Duodenal mucosa (tissue), 2 donors: ENCODE data around the gene CAMK1D.
A peak's percentile ranks its signal among the peaks of the same experiment; 100 is the strongest.

ENCODE experiments used
- H3K27ac ChIP-seq: one replicate; pipeline ENCODE4 v1.7.0; 2013; ENCODE audit warnings: low read depth, low read length
- H3K27me3 ChIP-seq, 2 donors: one replicate each; pipeline ENCODE4 v1.7.0; 2013; ENCODE audit warnings: low read length in 2 of 2, control low read depth in 1 of 2; ENCODE audit not compliant: insufficient read depth in 2 of 2, control insufficient read depth in 1 of 2
- H3K36me3 ChIP-seq, 2 donors: one replicate each; pipeline ENCODE4 v1.7.0; 2013; ENCODE audit warnings: low read length in 2 of 2, control low read depth in 1 of 2; ENCODE audit not compliant: insufficient read depth in 2 of 2, control insufficient read depth in 1 of 2
- H3K4me1 ChIP-seq, 2 donors: one replicate each; pipeline ENCODE4 v1.7.0; 2013; ENCODE audit warnings: low read length in 2 of 2, control low read depth in 1 of 2; ENCODE audit not compliant: insufficient read depth in 2 of 2, control insufficient read depth in 1 of 2
- H3K4me3 ChIP-seq, 2 donors: one replicate each; pipeline ENCODE4 v1.7.0; 2013; ENCODE audit warnings: low read length in 2 of 2, low read depth in 1 of 2
- H3K9ac ChIP-seq, 2 donors: one replicate each; pipeline ENCODE4 v1.7.0; 2013; ENCODE audit warnings: low read length in 2 of 2, low read depth in 1 of 2
- H3K9me3 ChIP-seq, 2 donors: one replicate each; pipeline ENCODE4 v1.7.0; 2013; ENCODE audit warnings: low read length in 2 of 2, control low read depth in 1 of 2; ENCODE audit not compliant: control insufficient read depth in 1 of 2

CAMK1D gene

DNA sequence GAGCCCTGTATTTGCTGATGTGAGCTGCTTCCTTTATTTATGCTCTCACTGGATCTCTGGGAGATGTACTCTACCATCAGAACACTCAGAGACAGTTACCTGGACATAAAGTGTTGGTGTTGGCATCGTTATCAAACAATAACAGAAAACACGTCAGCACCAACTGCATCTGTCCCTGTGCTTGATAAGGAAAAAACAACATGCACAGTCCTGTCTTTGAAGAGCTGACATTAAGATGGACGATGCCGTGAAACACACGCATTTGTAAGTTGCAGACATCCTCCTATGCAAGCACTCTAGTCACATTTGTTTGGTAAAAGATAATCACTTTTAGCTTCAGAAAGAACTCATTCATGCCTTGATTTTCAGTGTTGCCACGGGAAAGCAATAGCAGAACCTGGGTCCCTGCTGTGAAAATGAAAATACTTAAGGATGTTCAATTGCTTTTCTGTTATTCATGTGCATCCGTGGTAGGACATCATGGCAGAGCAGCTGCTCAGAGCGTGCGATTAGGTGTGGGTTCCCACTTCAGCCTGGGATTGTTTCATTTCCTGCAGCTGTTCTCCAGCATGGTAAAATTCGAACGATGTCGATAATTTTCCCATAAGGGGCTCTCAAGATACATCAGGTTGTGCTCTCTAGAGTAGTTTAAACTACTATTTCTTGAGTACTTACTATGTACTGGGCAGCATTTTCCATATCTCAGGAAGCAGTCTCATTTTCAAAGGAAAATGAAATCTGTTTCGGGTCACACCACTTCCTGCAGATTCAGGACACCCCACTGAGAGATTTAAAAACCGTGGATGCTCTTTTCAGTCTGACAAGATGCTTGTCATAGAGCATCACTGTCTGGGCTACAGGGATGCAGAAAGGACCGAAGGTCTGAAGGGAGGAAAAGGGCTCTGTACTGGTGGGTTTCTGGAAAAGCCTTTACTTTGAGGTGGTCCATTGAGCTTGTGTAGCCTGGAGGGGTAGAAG, 248.7 kb downstream of the CAMK1D start:
- no peak overlapping the region for H3K27ac ChIP-seq
- H3K9ac ChIP-seq: no peak overlapping the region
- H3K4me3 ChIP-seq: no peak overlapping the region
- no peaks in the 10 kb centered on the region for H3K9me3 ChIP-seq
- peaks cover 0 to 7% of the 10 kb centered on the region in 2 donors for H3K4me1 ChIP-seq
- H3K27me3 ChIP-seq: no peaks in the 10 kb centered on the region
- no peaks in the 10 kb centered on the region for H3K36me3 ChIP-seq

DNA sequence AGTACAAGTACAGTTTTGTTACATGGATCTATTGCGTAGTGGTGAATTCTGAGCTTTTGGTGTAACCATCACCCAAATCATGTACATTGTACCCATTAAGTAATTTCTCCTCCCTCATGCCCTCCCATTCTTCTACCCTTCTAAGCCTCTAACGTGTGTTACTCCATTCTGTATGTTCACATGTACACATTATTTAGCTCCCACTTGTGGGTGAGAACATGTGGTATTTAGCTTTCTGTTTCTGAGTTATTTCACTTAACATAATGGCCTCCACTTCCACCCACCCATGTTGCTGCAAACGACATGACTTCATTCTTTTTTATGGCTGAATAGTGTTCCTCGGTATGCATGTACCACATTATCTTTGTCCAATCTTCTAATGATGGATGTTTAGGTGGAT, 251.3 kb downstream of the CAMK1D start:
- Histone ChIP-seq H3K4me1 (peaks cover 22 to 23% of the 10 kb centered on the region in 2 donors), H3K36me3 (no peaks in the 10 kb centered on the region), H3K9ac (no peak overlapping the region)

DNA sequence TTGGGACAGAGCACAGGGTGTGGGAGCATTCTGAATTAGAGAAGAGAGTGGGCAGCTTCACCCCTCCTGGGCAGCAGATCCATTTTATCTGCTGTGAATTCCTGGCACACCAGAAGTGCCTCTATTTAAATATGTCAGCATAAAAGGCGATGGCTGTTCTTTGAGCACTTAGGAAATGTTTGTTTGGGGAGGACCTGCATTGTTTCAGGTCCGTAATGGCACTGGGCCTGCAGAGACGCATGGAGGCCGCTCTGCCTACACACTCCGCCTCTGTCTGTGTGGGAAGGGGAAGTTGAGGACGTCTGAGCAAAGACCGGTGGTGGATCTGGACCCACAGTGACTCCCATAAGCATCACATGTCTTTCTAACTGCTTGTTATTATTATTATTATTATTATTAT, 253.2 kb downstream of the CAMK1D start:
- Histone ChIP-seq H3K9me3 (no peaks in the 10 kb centered on the region), H3K9ac (no peak overlapping the region), H3K36me3 (no peaks in the 10 kb centered on the region), H3K27ac (no peak overlapping the region), H3K4me3 (no peak overlapping the region), H3K4me1 (peaks cover 32 to 33% of the 10 kb centered on the region in 2 donors), H3K27me3 (no peaks in the 10 kb centered on the region)

More for the DNA sequence above, 251.3 kb downstream of the CAMK1D start:
- Histone ChIP-seq H3K27ac (no peak overlapping the region), H3K27me3 (no peaks in the 10 kb centered on the region), H3K9me3 (no peaks in the 10 kb centered on the region), H3K4me3 (no peak overlapping the region)

DNA sequence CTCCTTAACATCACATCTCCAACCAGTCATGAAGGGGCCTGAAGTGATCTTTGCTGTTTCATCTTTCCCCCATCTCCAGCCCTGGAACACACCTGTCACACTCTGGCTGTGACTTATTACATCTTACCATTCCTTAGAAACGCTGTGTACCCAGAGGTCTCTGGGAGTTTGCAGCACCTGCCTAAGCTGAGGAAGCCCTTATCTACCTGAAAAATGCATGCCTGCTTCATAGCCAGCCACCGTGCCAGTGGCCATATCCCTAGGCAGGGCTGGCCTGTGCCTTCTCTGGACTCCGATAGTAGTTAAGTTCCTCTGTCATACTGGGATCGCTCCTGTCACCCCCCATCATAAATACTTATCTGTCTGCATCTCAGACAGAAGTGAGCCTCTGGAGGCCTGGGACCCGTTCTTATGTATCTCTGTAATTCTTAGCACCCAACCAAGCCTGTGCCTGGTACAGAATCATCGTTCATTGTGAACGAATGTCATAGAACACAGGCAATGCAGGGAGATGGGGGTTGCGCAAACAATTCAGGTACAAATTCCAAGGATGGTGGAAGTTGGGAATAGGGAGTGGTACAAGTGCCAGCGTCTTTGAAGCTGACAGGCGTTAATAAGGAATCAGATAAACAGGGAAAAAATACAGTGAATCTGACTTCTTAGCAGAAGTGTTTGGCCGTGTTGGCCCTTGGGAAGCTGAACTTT, 254.6 kb downstream of the CAMK1D start:
- Histone ChIP-seq H3K4me1 (peaks cover 32 to 33% of the 10 kb centered on the region in 2 donors), H3K27ac (no peak overlapping the region)

DNA sequence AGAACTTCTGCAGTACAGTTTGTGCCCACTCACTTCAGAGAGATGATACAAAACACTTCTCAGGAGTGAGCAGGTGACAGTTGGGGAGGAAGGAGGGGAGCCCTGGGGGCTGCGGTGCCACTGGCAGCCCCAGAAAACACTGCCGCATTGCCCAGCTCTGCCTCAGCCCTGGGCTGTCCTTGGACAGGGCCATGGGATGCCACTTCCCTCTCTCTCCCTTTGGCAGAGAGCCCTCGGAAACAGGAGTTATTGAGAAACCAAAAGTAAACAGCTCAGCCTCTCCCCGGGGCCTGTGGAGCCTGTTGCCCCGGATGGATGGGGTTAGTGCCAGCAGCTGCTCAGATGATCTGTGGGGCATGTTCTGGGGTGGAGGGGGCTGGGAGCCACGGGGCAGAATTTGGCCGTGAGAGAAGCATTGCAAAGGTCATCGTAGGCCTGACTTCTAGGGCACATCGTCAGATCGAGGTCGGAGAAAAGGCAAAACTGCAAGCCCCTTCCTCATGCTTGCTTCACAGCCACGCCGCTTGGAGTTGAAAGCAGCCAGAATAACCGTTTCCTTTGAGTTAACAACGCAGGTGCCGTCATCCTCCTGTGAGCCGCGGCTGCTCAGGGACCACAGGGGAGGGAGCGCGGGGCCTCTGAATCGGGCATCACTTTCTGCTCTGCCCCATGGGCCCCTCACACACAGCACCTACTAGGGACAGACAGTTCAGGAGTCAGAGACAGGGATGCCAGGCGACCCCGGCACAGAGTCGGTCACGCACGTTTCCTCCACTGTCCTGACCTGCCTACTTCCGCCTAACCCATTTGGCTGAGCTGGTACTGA, 256.4 kb downstream of the CAMK1D start:
- H3K4me3 ChIP-seq: peak overlapping the region; percentile 62 to 64
- H3K9ac ChIP-seq: peak overlapping the region; percentile 20 to 65
- H3K27ac ChIP-seq: peak overlapping the region; percentile 55

More for the DNA sequence above, 254.6 kb downstream of the CAMK1D start:
- no peaks in the 10 kb centered on the region for H3K36me3 ChIP-seq
- no peak overlapping the region for H3K4me3 ChIP-seq
- H3K9me3 ChIP-seq: no peaks in the 10 kb centered on the region
- H3K9ac ChIP-seq: no peak overlapping the region
- H3K27me3 ChIP-seq: no peaks in the 10 kb centered on the region

DNA sequence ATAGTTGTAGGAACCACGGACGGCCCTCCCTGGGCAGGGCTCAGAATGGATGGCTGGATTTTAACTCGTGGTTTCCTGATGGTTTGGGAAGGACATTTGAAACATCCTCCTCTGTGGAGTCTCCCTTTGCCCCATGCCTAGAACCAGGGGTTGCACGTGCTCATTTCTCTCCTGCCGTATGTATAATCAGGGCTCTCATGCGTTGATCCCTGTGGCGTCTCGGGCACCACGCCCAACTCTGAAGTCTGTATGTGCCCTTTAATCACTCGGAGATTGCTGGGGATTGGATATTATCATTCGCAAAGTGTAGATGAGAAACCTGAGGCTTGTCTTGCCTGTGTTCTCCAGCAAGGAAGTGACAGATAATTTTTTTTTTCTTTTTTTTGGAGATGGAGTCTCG, 257.1 kb downstream of the CAMK1D start:
- Histone ChIP-seq H3K36me3 (no peaks in the 10 kb centered on the region), H3K27me3 (no peaks in the 10 kb centered on the region), H3K9me3 (no peaks in the 10 kb centered on the region), H3K9ac (peak overlapping the region; percentile 20 to 65), H3K27ac (peak overlapping the region; percentile 55), H3K4me1 (peaks cover 32 to 33% of the 10 kb centered on the region in 2 donors), H3K4me3 (peak overlapping the region; percentile 62 to 64)

More for the DNA sequence above, 256.4 kb downstream of the CAMK1D start:
- Histone ChIP-seq H3K9me3 (no peaks in the 10 kb centered on the region), H3K27me3 (no peaks in the 10 kb centered on the region), H3K36me3 (no peaks in the 10 kb centered on the region), H3K4me1 (peaks cover 32 to 33% of the 10 kb centered on the region in 2 donors)

DNA sequence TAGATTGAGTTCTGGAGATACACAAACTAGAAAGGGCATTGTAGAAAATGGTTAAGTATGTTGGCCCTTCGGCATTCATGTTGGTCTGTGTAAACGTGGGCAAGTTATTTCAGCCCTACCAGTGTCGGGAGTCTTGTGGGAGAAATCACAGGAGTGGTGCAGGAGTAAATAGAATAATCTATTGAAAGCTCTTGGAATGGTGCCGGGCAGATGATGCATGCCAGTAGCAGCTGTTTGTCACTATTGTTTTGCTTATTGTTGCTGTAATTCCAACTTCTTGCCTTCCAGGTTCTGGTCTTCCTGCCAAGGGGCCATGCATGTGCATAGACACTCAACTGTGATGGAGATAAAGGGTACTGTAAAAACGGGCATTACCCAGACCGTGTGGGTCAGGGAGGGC, 259.4 kb downstream of the CAMK1D start:
- H3K9me3 ChIP-seq: no peaks in the 10 kb centered on the region

DNA sequence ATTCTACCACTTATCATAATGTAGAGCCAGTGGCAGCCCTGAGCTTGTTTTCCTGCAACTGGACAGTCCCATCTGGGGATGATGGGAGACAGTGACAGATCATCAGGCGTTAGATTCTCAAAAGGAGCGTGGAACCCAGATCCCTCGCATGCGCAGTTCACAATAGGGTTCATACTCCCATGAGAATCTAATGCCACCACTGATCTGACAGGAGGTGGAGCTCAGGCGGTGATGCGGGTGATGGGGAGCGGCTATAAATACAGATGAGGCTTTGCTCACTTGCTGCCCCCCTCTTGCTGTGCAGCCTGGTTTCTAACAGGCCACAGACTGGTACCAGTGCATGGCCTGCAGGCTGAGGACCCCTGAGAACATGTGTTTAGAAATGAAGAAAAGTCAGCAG, 260.1 kb downstream of the CAMK1D start:
- no peak overlapping the region for H3K9ac ChIP-seq
- H3K36me3 ChIP-seq: no peaks in the 10 kb centered on the region
- no peaks in the 10 kb centered on the region for H3K27me3 ChIP-seq
- H3K9me3 ChIP-seq: no peaks in the 10 kb centered on the region
- no peak overlapping the region for H3K4me3 ChIP-seq
- peaks cover 19 to 23% of the 10 kb centered on the region in 2 donors for H3K4me1 ChIP-seq
- H3K27ac ChIP-seq: no peak overlapping the region

More for the DNA sequence above, 259.4 kb downstream of the CAMK1D start:
- Histone ChIP-seq H3K4me1 (peaks cover 25 to 26% of the 10 kb centered on the region in 2 donors), H3K9ac (no peak overlapping the region), H3K4me3 (no peak overlapping the region), H3K36me3 (no peaks in the 10 kb centered on the region), H3K27ac (no peak overlapping the region), H3K27me3 (no peaks in the 10 kb centered on the region)

DNA sequence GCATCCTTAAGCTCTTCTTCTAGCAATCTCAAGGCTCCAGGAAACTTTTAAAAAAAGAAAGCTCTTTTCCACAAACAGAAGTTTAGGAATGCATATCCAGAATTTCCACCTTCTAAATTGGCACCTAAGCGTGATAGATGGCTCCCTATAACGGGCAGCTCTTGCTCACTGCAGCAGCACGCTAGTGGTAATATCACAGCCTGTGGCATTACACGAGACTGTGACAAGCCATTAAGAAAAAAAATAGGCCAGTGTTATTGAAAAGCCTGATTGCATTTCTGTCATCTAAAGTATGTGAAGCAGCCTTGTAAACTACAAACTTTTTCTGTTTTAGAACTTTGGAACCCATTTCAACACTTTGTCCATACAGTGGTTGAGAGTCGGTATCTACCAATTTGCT, 263.8 kb downstream of the CAMK1D start:
- Histone ChIP-seq H3K4me1 (peaks cover 0 to 5% of the 10 kb centered on the region in 2 donors), H3K9ac (no peak overlapping the region), H3K4me3 (no peak overlapping the region), H3K27me3 (no peaks in the 10 kb centered on the region), H3K36me3 (no peaks in the 10 kb centered on the region), H3K27ac (no peak overlapping the region), H3K9me3 (no peaks in the 10 kb centered on the region)
